HFFc6 (cell line): ENCODE results near the gene XKR7. TPM values are rescaled to one million over a fixed set of nuclear protein-coding genes. Genes with fewer than 3 reads are reported as not detected.

Source experiments
- DNase-seq: peaks from one replicate; pipeline ENCODE4 v3.0.0-alpha.2; 2018
- H3K27ac Mint-ChIP-seq: 2 replicates; pipeline ENCODE4 v1.8.0; 2020; ENCODE audit warnings: mild to moderate bottlenecking, mixed read lengths
- H3K27me3 Mint-ChIP-seq: 2 replicates; pipeline ENCODE4 v1.8.0; 2021; ENCODE audit warnings: mild to moderate bottlenecking, moderate library complexity, mixed read lengths; ENCODE audit not compliant: insufficient read depth
- H3K36me3 Mint-ChIP-seq: 2 replicates; pipeline ENCODE4 v1.8.0; 2021; ENCODE audit warnings: low read depth, mixed read lengths
- H3K4me1 Mint-ChIP-seq: 2 replicates; pipeline ENCODE4 v1.8.0; 2020; ENCODE audit warnings: low read depth, mixed read lengths
- H3K4me3 Mint-ChIP-seq: 2 replicates; pipeline ENCODE4 v1.8.0; 2020; ENCODE audit warnings: mild to moderate bottlenecking, moderate library complexity, mixed read lengths
- H3K9me3 Mint-ChIP-seq: 2 replicates; pipeline ENCODE4 v1.8.0; 2020; ENCODE audit warnings: mild to moderate bottlenecking, mixed read lengths
- CTCF ChIP-seq: fragments of 200-600 bp; sonication (generic); IDR thresholded peaks from 2 replicates; pipeline ENCODE4 v1.5.0; 2021; ENCODE audit warnings: antibody characterized with exemption, mild to moderate bottlenecking
- total RNA-seq, 6 experiments: library from RNA; stranded (reverse); fragmentation: NEBNext Ultra II Directional; extraction: Animal tissue kit (Norgen Biotek cat#: 25700); gene quantifications; 2 replicates in 1 of 6; 3 replicates in 5 of 6; pipeline ENCODE4 v1.2.3, GENCODE V29; 2021

XKR7 gene
- total RNA-seq, 6 experiments from 2014 or later = not detected

GRCh38 chr20:32024683-32025295 lies 56.8 kb downstream of the XKR7 start:
- no peaks in the 10 kb centered on the region for H3K36me3 Mint-ChIP-seq
- no peak overlapping the region for H3K27ac Mint-ChIP-seq
- H3K9me3 Mint-ChIP-seq = no peaks in the 10 kb centered on the region
- no peak; the same call in 1 of the 2 replicates for TF ChIP-seq CTCF
- no peak for DNase-seq
- no peak overlapping the region for H3K4me3 Mint-ChIP-seq
- H3K27me3 Mint-ChIP-seq = peaks cover 49% of the 10 kb centered on the region
- H3K4me1 Mint-ChIP-seq = no peaks in the 10 kb centered on the region

- no peaks in the 10 kb centered on the region for H3K9me3 Mint-ChIP-seq
- H3K4me3 Mint-ChIP-seq = no peak overlapping the region
- TF ChIP-seq CTCF = no peak
- H3K27ac Mint-ChIP-seq = no peak overlapping the region
- no peak for DNase-seq
- H3K4me1 Mint-ChIP-seq = no peaks in the 10 kb centered on the region
- peaks cover 30% of the 10 kb centered on the region for H3K27me3 Mint-ChIP-seq
- no peaks in the 10 kb centered on the region for H3K36me3 Mint-ChIP-seq
Observed at GRCh38 chr20:32027643-32028042, 59.7 kb downstream of the XKR7 start.

- no peak for TF ChIP-seq CTCF
- Mint-ChIP-seq H3K4me1 (no peaks in the 10 kb centered on the region), H3K27me3 (peaks cover 32% of the 10 kb centered on the region), H3K9me3 (no peaks in the 10 kb centered on the region), H3K27ac (no peak overlapping the region), H3K36me3 (no peaks in the 10 kb centered on the region), H3K4me3 (no peak overlapping the region)
- DNase-seq = no peak
Observed at GRCh38 chr20:32028647-32029372, 60.9 kb downstream of the XKR7 start.

GRCh38 chr20:32029561-32029960 lies 61.6 kb downstream of the XKR7 start:
- no peaks in the 10 kb centered on the region for H3K36me3 Mint-ChIP-seq
- no peak overlapping the region for H3K27ac Mint-ChIP-seq
- H3K4me3 Mint-ChIP-seq = no peak overlapping the region
- H3K27me3 Mint-ChIP-seq = peaks cover 39% of the 10 kb centered on the region
- DNase-seq = no peak
- no peak for TF ChIP-seq CTCF
- no peaks in the 10 kb centered on the region for H3K4me1 Mint-ChIP-seq
- H3K9me3 Mint-ChIP-seq = no peaks in the 10 kb centered on the region

GRCh38 chr20:32031007-32031958 lies 63.3 kb downstream of the XKR7 start:
- Mint-ChIP-seq H3K4me3 (peak overlapping the region; percentile 15; the same call in 1 of the 2 replicates), H3K36me3 (no peaks in the 10 kb centered on the region), H3K27me3 (peaks cover 49% of the 10 kb centered on the region), H3K4me1 (no peaks in the 10 kb centered on the region), H3K9me3 (no peaks in the 10 kb centered on the region), H3K27ac (no peak overlapping the region)
- DNase-seq = peak; percentile 84
- TF ChIP-seq CTCF = peak; percentile 99
